HCT116 (cell line): ENCODE measurements around the gene KLHL24. TPM values are rescaled to one million over a fixed set of nuclear protein-coding genes. Genes with fewer than 3 reads are reported as not detected.

ENCODE experiments used
- ATAC-seq: fragments of 200-7000 bp; cut with Tn5 transposase; 2 replicates; pipeline ENCODE4 v1.9.1; 2020; ENCODE audit warnings: mild to moderate bottlenecking, moderate library complexity
- BruUV-seq: library from RNA; stranded (reverse); fragments of 400-500 nt; replicated peaks from 2 replicates; lab custom pipeline; 2021; lab: Mats Ljungman, UMichigan
- CTCF ChIA-PET: fragments of 300-600 bp; sonication (Branson Sonifier 250); formaldehyde crosslinking; loops from one replicate; lab custom pipeline; 2021; ENCODE audit warnings: antibody characterized with exemption; lab: Charles Lee
- POLR2A ChIA-PET: fragments of 300-600, 350-600 bp; sonication (Branson Sonifier 250); formaldehyde crosslinking; loops from one replicate; lab custom pipeline; 2021; ENCODE audit warnings: antibody characterized with exemption; lab: Charles Lee
- RAD21 ChIA-PET, 2 experiments: fragments of 300-600 bp; sonication (Branson Sonifier 250); formaldehyde crosslinking; loops; one replicate each; lab custom pipeline; 2023; ENCODE audit warnings: low total read pairs in 2 of 2; ENCODE audit not compliant: uncharacterized antibody in 2 of 2, unreplicated experiment in 2 of 2, low non-redundant PET in 1 of 2; lab: Charles Lee
- DNase-seq: peaks from one replicate; pipeline ENCODE4 v3.0.0-alpha.2; 2010; ENCODE audit warnings: low read depth, low spot score
- H2AFZ ChIP-seq: fragments of 200-600 bp; shearing (Covaris generic), sonication (generic); 2 replicates; pipeline ENCODE4 v1.6.1; 2017; ENCODE audit warnings: low read depth, mixed run types, mixed read lengths, antibody characterized with exemption, low read length; ENCODE audit not compliant: poor library complexity, severe bottlenecking
- H3K27ac ChIP-seq: 2 replicates; pipeline ENCODE4 v1.5.1; 2012; ENCODE audit warnings: low read depth, low read length
- H3K27me3 ChIP-seq: fragments of 200-600 bp; sonication (generic); 2 replicates; pipeline ENCODE4 v1.6.1; 2016; ENCODE audit warnings: mixed run types, low read length, mixed read lengths; ENCODE audit not compliant: insufficient read depth
- H3K36me3 ChIP-seq, 2 experiments: fragments of 200-500 bp in 1 of 2; fragments of 200-600 bp in 1 of 2; sonication (Bioruptor generic) in 1 of 2; sonication (generic) in 1 of 2; 2 replicates each; pipeline versions ENCODE4 v1.5.1 to v1.6.1; 2014 to 2016; ENCODE audit warnings: low read length in 2 of 2, inconsistent platforms in 1 of 2, mixed read lengths in 1 of 2, mixed run types in 1 of 2; ENCODE audit not compliant: insufficient read depth in 2 of 2, control insufficient read depth in 1 of 2
- H3K4me1 ChIP-seq, 2 experiments: fragments of 200-600 bp in 1 of 2; sonication (generic) in 1 of 2; 2 replicates each; pipeline versions ENCODE4 v1.5.1 to v1.6.1; 2012 to 2017; ENCODE audit warnings: low read length in 2 of 2, inconsistent platforms in 1 of 2, mild to moderate bottlenecking in 1 of 2, mixed read lengths in 1 of 2, mixed run types in 1 of 2, moderate library complexity in 1 of 2; ENCODE audit not compliant: insufficient read depth in 2 of 2, control insufficient read depth in 1 of 2
- H3K4me2 ChIP-seq: fragments of 200-600 bp; sonication (generic); 2 replicates; pipeline ENCODE4 v1.6.1; 2017; ENCODE audit warnings: mixed run types, low read length, mixed read lengths
- H3K4me3 ChIP-seq, 2 experiments: fragments of 200-600 bp in 1 of 2; sonication (generic) in 1 of 2; replicated peaks in 1 of 2; 2 replicates each; pipeline ENCODE4 v1.5.1; 2011 to 2016; ENCODE audit warnings: low read length in 2 of 2, control low read depth in 1 of 2, low read depth in 1 of 2, mild to moderate bottlenecking in 1 of 2, mixed read lengths in 1 of 2, mixed run types in 1 of 2
- H3K79me2 ChIP-seq: fragments of 200-600 bp; sonication (generic); 2 replicates; pipeline ENCODE4 v1.6.1; 2017; ENCODE audit warnings: mild to moderate bottlenecking, mixed run types, low read length, moderate library complexity, mixed read lengths; ENCODE audit not compliant: insufficient read depth
- H3K9ac ChIP-seq: fragments of 200-600 bp; sonication (generic); 2 replicates; pipeline ENCODE4 v1.6.1; 2016; ENCODE audit warnings: low read length, mixed read lengths
- H3K9me2 ChIP-seq: fragments of 200-600 bp; sonication (generic), shearing (Covaris generic); 2 replicates; pipeline ENCODE4 v1.6.1; 2017; ENCODE audit warnings: mixed run types, mild to moderate bottlenecking, moderate library complexity; ENCODE audit not compliant: insufficient read depth
- H3K9me3 ChIP-seq, 2 experiments: fragments of 200-500 bp in 1 of 2; fragments of 200-600 bp in 1 of 2; sonication (Bioruptor generic) in 1 of 2; sonication (generic) in 1 of 2; 2 replicates each; pipeline ENCODE4 v1.6.1; 2014 to 2017; ENCODE audit warnings: low read length in 2 of 2, mixed read lengths in 2 of 2, inconsistent platforms in 1 of 2, low read depth in 1 of 2, mild to moderate bottlenecking in 1 of 2, mixed run types in 1 of 2, moderate library complexity in 1 of 2; ENCODE audit not compliant: control insufficient read depth in 1 of 2, insufficient read depth in 1 of 2
- H4K20me1 ChIP-seq: fragments of 200-600 bp; sonication (generic), shearing (Covaris generic); 2 replicates; pipeline ENCODE4 v1.6.1; 2017; ENCODE audit warnings: mixed run types, mild to moderate bottlenecking, moderate library complexity; ENCODE audit not compliant: insufficient read depth
- CEBPB ChIP-seq: IDR thresholded peaks from 2 replicates; pipeline ENCODE4 v1.6.1; 2012; ENCODE audit warnings: low read depth
- EGR1 ChIP-seq: IDR thresholded peaks from 2 replicates; pipeline ENCODE4 v1.6.1; 2012; ENCODE audit warnings: low read depth
- ELF1 ChIP-seq: IDR thresholded peaks from 2 replicates; pipeline ENCODE4 v1.6.1; 2012; ENCODE audit warnings: low read depth, borderline replicate concordance
- EZH2 ChIP-seq: fragments of 200-600 bp; sonication (generic); IDR thresholded peaks from 2 replicates; pipeline ENCODE4 v1.6.1; 2017; ENCODE audit warnings: antibody characterized with exemption, mixed run types
- FOSL1 ChIP-seq: IDR thresholded peaks from 2 replicates; pipeline ENCODE4 v1.6.1; 2012; ENCODE audit warnings: low read depth
- JUND ChIP-seq: IDR thresholded peaks from 2 replicates; pipeline ENCODE4 v1.6.1; 2012
- MAX ChIP-seq: IDR thresholded peaks from 2 replicates; pipeline ENCODE4 v1.6.1; 2012
- POLR2A ChIP-seq: IDR thresholded peaks from 2 replicates; pipeline ENCODE4 v1.7.0; 2011; ENCODE audit warnings: borderline replicate concordance; ENCODE audit not compliant: insufficient read depth, insufficient read length; ENCODE audit errors: extremely low read depth
- RAD21 ChIP-seq: IDR thresholded peaks from 2 replicates; pipeline ENCODE4 v1.6.1; 2012; ENCODE audit warnings: low read depth, mild to moderate bottlenecking
- REST ChIP-seq: IDR thresholded peaks from 2 replicates; pipeline ENCODE4 v1.6.1; 2012; ENCODE audit warnings: low read depth
- SIN3A ChIP-seq: IDR thresholded peaks from 2 replicates; pipeline ENCODE4 v1.6.1; 2012; ENCODE audit warnings: low read depth
- YY1 ChIP-seq: IDR thresholded peaks from 2 replicates; pipeline ENCODE4 v1.6.1; 2011; ENCODE audit warnings: low read length, low read depth, moderate library complexity, mild to moderate bottlenecking; ENCODE audit not compliant: insufficient replicate concordance; ENCODE audit errors: extremely low read depth
- ZBTB33 ChIP-seq: IDR thresholded peaks from 2 replicates; pipeline ENCODE4 v1.6.1; 2011; ENCODE audit warnings: mild to moderate bottlenecking, low read length, moderate library complexity; ENCODE audit not compliant: insufficient replicate concordance; ENCODE audit errors: extremely low read depth
- ZFX ChIP-seq: fragments of 450-650 bp; IDR thresholded peaks from 2 replicates; pipeline ENCODE4 v1.6.1; 2017
- ZNF274 ChIP-seq: fragments of 200-500 bp; sonication (Bioruptor generic); IDR thresholded peaks from 2 replicates; pipeline ENCODE4 v1.6.1; 2014; ENCODE audit warnings: mild to moderate bottlenecking, low read depth, low read length, inconsistent platforms
- intact Hi-C: fragments of 100-400 bp; cut with micrococcal nuclease; formaldehyde crosslinking; loops from 2 replicates; pipeline ENCODE4 v1.10.0; 2022
- total RNA-seq: library from RNA; stranded (reverse); gene quantifications from one replicate; pipeline ENCODE4 v1.2.1, GENCODE V29; 2021; ENCODE audit not compliant: unreplicated experiment

Gene KLHL24
- total RNA-seq, 1 experiment from 2014 or later, result 21.0 TPM

- Histone ChIP-seq H3K4me3 (no peak overlapping the region), H2AFZ (no peak overlapping the region), H3K9ac (no peak overlapping the region), H3K27ac (no peak overlapping the region), H3K4me1 (no peaks in the 10 kb centered on the region), H4K20me1 (no peaks in the 10 kb centered on the region), H3K27me3 (no peaks in the 10 kb centered on the region; the same call in 1 of the 2 replicates), H3K4me2 (no peak overlapping the region), H3K36me3 (no peaks in the 10 kb centered on the region), H3K9me2 (no peaks in the 10 kb centered on the region), H3K79me2 (no peaks in the 10 kb centered on the region), H3K9me3 (no peaks in the 10 kb centered on the region)
- intact Hi-C loops, result no loop called here
- ChIA-PET CTCF (no interaction called here), POLR2A (no interaction called here), RAD21 (no interaction called here)
- BruUV-seq, result no TSS peak
- DNase-seq (no peak), ATAC-seq (no peak)
- TF ChIP-seq CEBPB, result no peak
- TF ChIP-seq SIN3A, result no peak
- no peak for TF ChIP-seq YY1
- no peak for TF ChIP-seq POLR2A
- TF ChIP-seq EGR1, result no peak
- no peak for TF ChIP-seq ZFX
Observed at GRCh38 chr3:183613366-183614285, 21.8 kb upstream of the KLHL24 start.

- ChIA-PET POLR2A (no interaction called here), RAD21 (no interaction called here), CTCF (no interaction called here)
- H3K4me1 ChIP-seq, result no peaks in the 10 kb centered on the region
- no peaks in the 10 kb centered on the region for H3K36me3 ChIP-seq
- intact Hi-C loops, result no loop called here
- H3K4me3 ChIP-seq, result no peak overlapping the region
- no peak overlapping the region for H3K9ac ChIP-seq
- H3K27me3 ChIP-seq, result no peaks in the 10 kb centered on the region; the same call in 1 of the 2 replicates
- no peak overlapping the region for H3K27ac ChIP-seq
- H2AFZ ChIP-seq, result no peak overlapping the region
- DNase-seq, result no peak
- no peaks in the 10 kb centered on the region for H3K9me3 ChIP-seq
- H3K4me2 ChIP-seq, result no peak overlapping the region
- no peaks in the 10 kb centered on the region for H4K20me1 ChIP-seq
- no peak for ATAC-seq
- BruUV-seq, result no TSS peak
- H3K9me2 ChIP-seq, result no peaks in the 10 kb centered on the region
- no peaks in the 10 kb centered on the region for H3K79me2 ChIP-seq
- TF ChIP-seq REST (no peak), EZH2 (no peak), RAD21 (no peak), YY1 (no peak), FOSL1 (no peak), JUND (no peak), ZNF274 (no peak), EGR1 (no peak), ZFX (no peak), ELF1 (no peak), ZBTB33 (no peak), MAX (no peak)
Observed at GRCh38 chr3:183618542-183618941, 16.9 kb upstream of the KLHL24 start.
